ENCODE results near the gene COL5A1.

Gene COL5A1

GRCh38 chr9:134792627-134793026, 151.0 kb downstream of the COL5A1 start:
- DNase-seq (ENCODE audit: low spot score) = no peak

GRCh38 chr9:134793288-134794188, 151.9 kb downstream of the COL5A1 start:
- no peak for DNase-seq (ENCODE audit: low spot score)

GRCh38 chr9:134794663-134795370, 153.2 kb downstream of the COL5A1 start:
- no peak for DNase-seq (ENCODE audit: low spot score)

GRCh38 chr9:134795446-134795845, 153.8 kb downstream of the COL5A1 start:
- DNase-seq (ENCODE audit: low spot score) = no peak

GRCh38 chr9:134796882-134797281, 155.3 kb downstream of the COL5A1 start:
- DNase-seq (ENCODE audit: low spot score) = no peak

- DNase-seq (ENCODE audit: low spot score) = no peak
Measured at GRCh38 chr9:134800791-134801339, 159.3 kb downstream of the COL5A1 start.

GRCh38 chr9:134802216-134802795, 160.7 kb downstream of the COL5A1 start:
- DNase-seq (ENCODE audit: low spot score) = no peak

GRCh38 chr9:134804871-134805270, 163.3 kb downstream of the COL5A1 start:
- DNase-seq (ENCODE audit: low spot score) = no peak

- DNase-seq (ENCODE audit: low spot score) = no peak
Measured at GRCh38 chr9:134807716-134808446, 166.3 kb downstream of the COL5A1 start.

GRCh38 chr9:134808447-134808792, 166.8 kb downstream of the COL5A1 start:
- no peak for DNase-seq (ENCODE audit: low spot score)

GRCh38 chr9:134809292-134809691, 167.7 kb downstream of the COL5A1 start:
- DNase-seq (ENCODE audit: low spot score) = no peak

- no peak for DNase-seq (ENCODE audit: low spot score)
Measured at GRCh38 chr9:134809826-134810225, 168.2 kb downstream of the COL5A1 start.

GRCh38 chr9:134811079-134811672, 169.6 kb downstream of the COL5A1 start:
- DNase-seq (ENCODE audit: low spot score) = no peak

- DNase-seq (ENCODE audit: low spot score) = no peak
Measured at GRCh38 chr9:134811673-134812342, 170.2 kb downstream of the COL5A1 start.

GRCh38 chr9:134812343-134812673, 170.7 kb downstream of the COL5A1 start:
- DNase-seq (ENCODE audit: low spot score) = no peak

- DNase-seq (ENCODE audit: low spot score) = no peak
Measured at GRCh38 chr9:134813841-134814240, 172.2 kb downstream of the COL5A1 start.

GRCh38 chr9:134814598-134815215, 173.1 kb downstream of the COL5A1 start:
- no peak for DNase-seq (ENCODE audit: low spot score)

GRCh38 chr9:134815435-134816214, 174.0 kb downstream of the COL5A1 start:
- no peak for DNase-seq (ENCODE audit: low spot score)

GRCh38 chr9:134816264-134816663, 174.7 kb downstream of the COL5A1 start:
- no peak for DNase-seq (ENCODE audit: low spot score)

All from globus pallidus (tissue), 1 donor.